GM12878 (cell line): ENCODE measurements around the gene FAM163A. TPM values are rescaled to one million over a fixed set of nuclear protein-coding genes. Genes with fewer than 3 reads are reported as not detected.

Experiments
- ATAC-seq: fragments of 200-7000 bp; cut with Tn5 transposase; 3 replicates; pipeline ENCODE4 v1.9.1; 2020; ENCODE audit warnings: mild to moderate bottlenecking, moderate library complexity
- BruUV-seq: library from RNA; stranded (reverse); fragments of 400-500 nt; replicated peaks from 2 replicates; lab custom pipeline; 2021; lab: Mats Ljungman, UMichigan
- CTCF ChIA-PET: fragments of 300-600 bp; sonication (Branson Sonifier 250); formaldehyde crosslinking; extraction: SDS; loops from one replicate; lab custom pipeline; 2021; ENCODE audit warnings: inconsistent platforms; lab: Yijun Ruan, JAX
- POLR2A ChIA-PET: fragments of 350-600 bp; formaldehyde crosslinking; extraction: SDS; loops from one replicate; lab custom pipeline; 2021; ENCODE audit warnings: inconsistent platforms; lab: Charles Lee
- RAD21 ChIA-PET: fragments of 300-600 bp; sonication (Branson Sonifier 250); formaldehyde crosslinking; loops from one replicate; lab custom pipeline; 2023; ENCODE audit warnings: antibody characterized with exemption; ENCODE audit not compliant: unreplicated experiment; lab: Charles Lee
- SMC1A ChIA-PET: fragments of 300-600 bp; sonication (Branson Sonifier 250); formaldehyde crosslinking; loops from one replicate; lab custom pipeline; 2023; ENCODE audit not compliant: unreplicated experiment, uncharacterized antibody; lab: Charles Lee
- DNase-seq: peaks from one replicate; pipeline ENCODE4 v3.0.0-alpha.2; 2011; ENCODE audit warnings: low read depth, low spot score
- FAIRE-seq: peaks from 3 replicates; lab custom pipeline; 2011; peaks lifted over from hg19 to GRCh38; lab: Jason Lieb, UNC
- H2AFZ ChIP-seq: 2 replicates; pipeline ENCODE4 v1.6.0; 2011; ENCODE audit warnings: low read depth, low read length, control low read depth; ENCODE audit not compliant: control insufficient read depth
- H3K27ac ChIP-seq: 2 replicates; pipeline ENCODE4 v1.5.1; 2011; ENCODE audit warnings: control low read depth; ENCODE audit not compliant: control insufficient read depth, insufficient read depth
- H3K27me3 ChIP-seq, 2 experiments: replicated peaks in 1 of 2; 2 replicates each; pipeline versions ENCODE4 v1.6.0 to v1.6.1; 2011; ENCODE audit warnings: low read length in 1 of 2; ENCODE audit not compliant: control insufficient read depth in 2 of 2, insufficient read depth in 2 of 2
- H3K36me3 ChIP-seq, 2 experiments: 2 replicates each; pipeline ENCODE4 v1.5.1; 2011; ENCODE audit warnings: low read length in 1 of 2; ENCODE audit not compliant: control insufficient read depth in 2 of 2, insufficient read depth in 2 of 2
- H3K4me1 ChIP-seq: 2 replicates; pipeline ENCODE4 v1.6.1; 2011; ENCODE audit warnings: mild to moderate bottlenecking, low read length, moderate library complexity, mixed read lengths; ENCODE audit not compliant: control insufficient read depth, insufficient read depth
- H3K4me2 ChIP-seq: 2 replicates; pipeline ENCODE4 v1.6.0; 2011; ENCODE audit warnings: control low read depth; ENCODE audit not compliant: control insufficient read depth, insufficient read depth
- H3K4me3 ChIP-seq: fragments of 200-600 bp; sonication (generic); 2 replicates; pipeline ENCODE4 v1.5.1; 2016
- H3K79me2 ChIP-seq: 2 replicates; pipeline ENCODE4 v1.6.0; 2011; ENCODE audit warnings: low read length; ENCODE audit not compliant: control insufficient read depth, insufficient read depth
- H3K9ac ChIP-seq: 2 replicates; pipeline ENCODE4 v1.8.0; 2011; ENCODE audit warnings: low read length, control low read depth, mixed read lengths; ENCODE audit not compliant: control insufficient read depth, insufficient read depth
- H3K9me3 ChIP-seq: replicated peaks from 3 replicates; pipeline ENCODE4 v1.5.1; 2011; ENCODE audit warnings: mild to moderate bottlenecking, low read length; ENCODE audit not compliant: control insufficient read depth, insufficient read depth
- H4K20me1 ChIP-seq: 2 replicates; pipeline ENCODE4 v1.6.0; 2011; ENCODE audit not compliant: control insufficient read depth, insufficient read depth
- HDAC2 ChIP-seq: fragments of 200-600 bp; sonication (generic); IDR thresholded peaks from 2 replicates; pipeline ENCODE4 v1.6.1; 2017
- NR2F1 ChIP-seq: fragments of 450-650 bp; conservative IDR thresholded peaks from 2 replicates; pipeline ENCODE4 v1.6.1; 2017; ENCODE audit warnings: mild to moderate bottlenecking
- POU2F2 ChIP-seq: IDR thresholded peaks from 3 replicates; pipeline ENCODE4 v1.6.1; 2011; ENCODE audit warnings: low read depth, mild to moderate bottlenecking, low read length, borderline replicate concordance
- RB1 ChIP-seq: fragments of 450-650 bp; formaldehyde crosslinking; IDR thresholded peaks from 2 replicates; pipeline ENCODE4 v1.6.1; 2017; ENCODE audit warnings: mild to moderate bottlenecking, borderline replicate concordance
- RELB ChIP-seq: fragments of 450-650 bp; IDR thresholded peaks from 2 replicates; pipeline ENCODE4 v1.6.1; 2017; ENCODE audit warnings: low read depth, mild to moderate bottlenecking, moderate library complexity
- RFX5 ChIP-seq: IDR thresholded peaks from 2 replicates; pipeline ENCODE4 v1.6.1; 2011; ENCODE audit warnings: low read depth, low read length, improper control_type of control experiment
- SIX5 ChIP-seq: IDR thresholded peaks from 2 replicates; pipeline ENCODE4 v1.6.1; 2011; ENCODE audit warnings: mild to moderate bottlenecking, low read depth, low read length, moderate library complexity; ENCODE audit not compliant: severe bottlenecking
- SMC3 ChIP-seq: IDR thresholded peaks from 2 replicates; pipeline ENCODE4 v1.6.1; 2011; ENCODE audit warnings: low read length, improper control_type of control experiment, borderline replicate concordance
- SUZ12 ChIP-seq: fragments of 200-600 bp; sonication (generic); IDR thresholded peaks from one replicate; pipeline ENCODE4 v1.6.1; 2018; ENCODE audit warnings: antibody characterized with exemption, mild to moderate bottlenecking; ENCODE audit not compliant: unreplicated experiment
- TAF1 ChIP-seq: IDR thresholded peaks from 2 replicates; pipeline ENCODE4 v1.6.1; 2011; ENCODE audit warnings: mild to moderate bottlenecking, low read depth, low read length, borderline replicate concordance
- ZSCAN29 ChIP-seq: fragments of 450-650 bp; IDR thresholded peaks from 2 replicates; pipeline ENCODE4 v1.6.1; 2017; ENCODE audit warnings: mild to moderate bottlenecking, moderate library complexity
- ZZZ3 ChIP-seq: IDR thresholded peaks from 2 replicates; pipeline ENCODE4 v1.6.1; 2011; ENCODE audit warnings: low read depth; ENCODE audit not compliant: control insufficient read depth, insufficient read length
- WGBS: methylation state at CpG from one replicate; pipeline ENCODE4 v1.1.6; 2016; ENCODE audit warnings: low lambda C conversion rate; ENCODE audit not compliant: insufficient replicate concordance, insufficient coverage; ENCODE audit errors: missing lambda C conversion rate; 5-methylcytosine and 5-hydroxymethylcytosine counted together
- in situ Hi-C: fragments of 300-500 bp; cut with MboI; formaldehyde crosslinking; loops from 9 replicates; pipeline ENCODE4 v1.14.3; 2018; ENCODE audit warnings: mixed read lengths
- intact Hi-C: fragments of 100-400 bp; cut with micrococcal nuclease; formaldehyde crosslinking; loops from one replicate; pipeline ENCODE4 v1.14.2; 2022; ENCODE audit not compliant: unreplicated experiment
- polyA plus RNA-seq, 11 experiments: library from polyadenylated mRNA; depleted of rRNA in 4 of 11; unstranded in 6 of 11; stranded (reverse) in 5 of 11; fragments of >200 nt; fragmentation: Nextera tagmentation in 4 of 11; fragmentation: Illumina TruSeq in 1 of 11; extraction: Ambion mirVana in 4 of 11; extraction: Trizol in 1 of 11; gene quantifications; 1 replicate in 1 of 11; 2 replicates in 10 of 11; pipeline versions ENCODE4 v1.2.1 to v1.2.3, GENCODE V29; 2011 to 2016; ENCODE audit warnings: inconsistent platforms in 2 of 11, missing spikeins in 2 of 11, low read depth in 1 of 11
- total RNA-seq, 4 experiments: library from RNA; depleted of rRNA in 3 of 4; stranded (reverse); fragments of >200 nt in 3 of 4; fragmentation: Illumina TruSeq in 1 of 4; extraction: Trizol in 1 of 4; gene quantifications; 2 replicates each; pipeline versions ENCODE4 v1.2.1 to v1.2.3, GENCODE V29; 2013 to 2021
- TF ChIP-seq, protein P1 (sequence below): IDR thresholded peaks from 2 replicates; pipeline ENCODE4 v1.6.1; 2012; ENCODE audit warnings: low read depth, low read length, improper control_type of control experiment

Gene FAM163A
- total and polyA plus RNA-seq, 10 of the 15 experiments (the other 5 are each of a cell fraction or from before 2014, with no cell fraction given) = not detected

DNA sequence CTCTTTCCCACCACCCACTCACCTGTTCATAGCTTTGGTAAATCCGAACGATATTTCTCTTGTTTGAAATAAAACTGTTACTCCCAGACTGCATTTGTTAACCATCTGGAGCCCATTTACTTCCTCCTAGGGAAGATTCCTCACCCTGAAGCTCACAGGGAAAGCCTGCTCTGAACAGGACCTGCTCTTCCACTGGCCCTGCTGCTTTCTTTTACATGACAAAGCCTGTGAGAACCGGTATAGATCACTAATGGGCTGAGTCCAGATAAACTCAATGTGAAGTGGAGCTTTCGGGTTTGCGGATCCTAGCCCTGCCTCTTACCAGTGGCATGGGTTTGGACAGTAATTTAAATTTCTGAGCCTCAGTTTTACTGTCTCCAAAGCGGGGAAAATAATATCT is 45.2 kb downstream of the FAM163A start:
- no peak for TF ChIP-seq SMC3
- TF ChIP-seq SIX5 = no peak
- TF ChIP-seq RFX5 = no peak
- no peak for TF ChIP-seq POU2F2
- TF ChIP-seq RELB = no peak
- TF ChIP-seq NR2F1 = no peak
- TF ChIP-seq SUZ12 = no peak
- no peak for TF ChIP-seq HDAC2
- TF ChIP-seq RB1 = no peak
- no peak for TF ChIP-seq ZZZ3
- TF ChIP-seq ZSCAN29 = no peak
- no peak for TF ChIP-seq TAF1
- TF ChIP-seq, protein P1, sequence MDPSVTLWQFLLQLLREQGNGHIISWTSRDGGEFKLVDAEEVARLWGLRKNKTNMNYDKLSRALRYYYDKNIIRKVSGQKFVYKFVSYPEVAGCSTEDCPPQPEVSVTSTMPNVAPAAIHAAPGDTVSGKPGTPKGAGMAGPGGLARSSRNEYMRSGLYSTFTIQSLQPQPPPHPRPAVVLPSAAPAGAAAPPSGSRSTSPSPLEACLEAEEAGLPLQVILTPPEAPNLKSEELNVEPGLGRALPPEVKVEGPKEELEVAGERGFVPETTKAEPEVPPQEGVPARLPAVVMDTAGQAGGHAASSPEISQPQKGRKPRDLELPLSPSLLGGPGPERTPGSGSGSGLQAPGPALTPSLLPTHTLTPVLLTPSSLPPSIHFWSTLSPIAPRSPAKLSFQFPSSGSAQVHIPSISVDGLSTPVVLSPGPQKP = no peak
- intact Hi-C loops = no loop called here
- no peaks in the 10 kb centered on the region for H3K4me1 ChIP-seq
- RAD21 ChIA-PET = no interaction called here
- no TSS peak for BruUV-seq
- no peak overlapping the region for H3K9ac ChIP-seq
- H3K4me3 ChIP-seq = no peak overlapping the region
- H4K20me1 ChIP-seq = no peaks in the 10 kb centered on the region
- no peaks in the 10 kb centered on the region for H3K27me3 ChIP-seq
- POLR2A ChIA-PET = no interaction called here
- FAIRE-seq (no peak), ATAC-seq (no peak), DNase-seq (no peak)
- no peak overlapping the region for H2AFZ ChIP-seq
- H3K79me2 ChIP-seq = no peaks in the 10 kb centered on the region
- H3K4me2 ChIP-seq = no peak overlapping the region
- no peaks in the 10 kb centered on the region for H3K9me3 ChIP-seq
- SMC1A ChIA-PET = interaction anchor here (1.8 kb wide), 1 partner anchor 10 kb away, joined by 3 read pairs; no protein-coding TSS in a partner anchor
- WGBS = 33% methylated on average over 6 of the region's 6 CpGs
- H3K36me3 ChIP-seq = no peaks in the 10 kb centered on the region
- in situ Hi-C loops = no loop called here
- CTCF ChIA-PET = interaction anchor here (1.9 kb wide), 1 partner anchor 22 kb away, joined by 5 read pairs; no protein-coding TSS in a partner anchor
- H3K27ac ChIP-seq = no peak overlapping the region
